Body of pancreas (tissue), 4 donors: ENCODE data around the gene DNPEP. TPM values are rescaled to one million over a fixed set of nuclear protein-coding genes. Genes with fewer than 3 reads are reported as not detected.

Experiments
- ATAC-seq: fragments of 150-250 bp; one replicate; pipeline ENCODE4 v1.9.1; 2016
- DNase-seq, 4 donors: peaks; one replicate each; pipeline ENCODE4 v3.0.0-alpha.2; 2019
- H3K27ac ChIP-seq, 4 donors: fragments of 200-600 bp; sonication (generic); 1 replicate in 3 of 4; 2 replicates in 1 of 4; pipeline versions ENCODE4 v1.5.1 to v1.6.1; 2016 to 2019; ENCODE audit warnings: mild to moderate bottlenecking in 1 of 4, mixed read lengths in 1 of 4, moderate library complexity in 1 of 4
- H3K27me3 ChIP-seq, 2 donors: fragments of 200-600 bp; sonication (generic); one replicate each; pipeline ENCODE4 v1.6.0; 2016; ENCODE audit warnings: mild to moderate bottlenecking in 1 of 2
- H3K36me3 ChIP-seq, 2 donors: fragments of 200-600 bp; sonication (generic); replicated peaks in 1 of 2; 2 replicates each; pipeline ENCODE4 v1.5.1; 2016; ENCODE audit warnings: low read depth in 2 of 2; ENCODE audit not compliant: insufficient read depth in 1 of 2
- H3K4me1 ChIP-seq: fragments of 200-600 bp; sonication (generic); one replicate; pipeline ENCODE4 v1.6.0; 2016
- H3K4me3 ChIP-seq, 2 donors: fragments of 200-600 bp; sonication (generic); 1 replicate in 1 of 2; 2 replicates in 1 of 2; pipeline ENCODE4 v1.5.1; 2016 to 2019
- H3K9me3 ChIP-seq, 3 donors: fragments of 200-600 bp; sonication (generic); 1 replicate in 2 of 3; 2 replicates in 1 of 3; pipeline ENCODE4 v1.5.1; 2016
- POLR2A ChIP-seq, 3 donors: fragments of 450-650 bp; IDR thresholded peaks; one replicate each; pipeline ENCODE4 v1.6.1; 2016; ENCODE audit warnings: antibody characterized with exemption in 3 of 3, mild to moderate bottlenecking in 2 of 3
- WGBS, 2 donors: methylation state at CpG; one replicate each; pipeline ENCODE4 v1.1.5; 2017; 5-methylcytosine and 5-hydroxymethylcytosine counted together
- intact Hi-C: fragments of 100-400 bp; cut with DNase I; formaldehyde crosslinking; loops from one replicate; pipeline ENCODE4 v1.15.1; 2023
- total RNA-seq, 2 donors: library from RNA; depleted of rRNA; stranded (reverse); fragments of >200 nt; gene quantifications; one replicate each; pipeline ENCODE4 v1.1.0, GENCODE V29; 2016
- TF ChIP-seq, protein P1 (sequence below), 7 experiments: fragments of 450-650 bp in 4 of 7; fragments of 200-600 bp in 3 of 7; sonication (generic) in 3 of 7; IDR thresholded peaks; one replicate each; pipeline ENCODE4 v1.5.1; 2016 to 2019; ENCODE audit warnings: antibody characterized with exemption in 7 of 7

DNPEP gene
- total RNA-seq, 2 donors from 2014 or later, result 18.4 to 24.7 TPM

DNA sequence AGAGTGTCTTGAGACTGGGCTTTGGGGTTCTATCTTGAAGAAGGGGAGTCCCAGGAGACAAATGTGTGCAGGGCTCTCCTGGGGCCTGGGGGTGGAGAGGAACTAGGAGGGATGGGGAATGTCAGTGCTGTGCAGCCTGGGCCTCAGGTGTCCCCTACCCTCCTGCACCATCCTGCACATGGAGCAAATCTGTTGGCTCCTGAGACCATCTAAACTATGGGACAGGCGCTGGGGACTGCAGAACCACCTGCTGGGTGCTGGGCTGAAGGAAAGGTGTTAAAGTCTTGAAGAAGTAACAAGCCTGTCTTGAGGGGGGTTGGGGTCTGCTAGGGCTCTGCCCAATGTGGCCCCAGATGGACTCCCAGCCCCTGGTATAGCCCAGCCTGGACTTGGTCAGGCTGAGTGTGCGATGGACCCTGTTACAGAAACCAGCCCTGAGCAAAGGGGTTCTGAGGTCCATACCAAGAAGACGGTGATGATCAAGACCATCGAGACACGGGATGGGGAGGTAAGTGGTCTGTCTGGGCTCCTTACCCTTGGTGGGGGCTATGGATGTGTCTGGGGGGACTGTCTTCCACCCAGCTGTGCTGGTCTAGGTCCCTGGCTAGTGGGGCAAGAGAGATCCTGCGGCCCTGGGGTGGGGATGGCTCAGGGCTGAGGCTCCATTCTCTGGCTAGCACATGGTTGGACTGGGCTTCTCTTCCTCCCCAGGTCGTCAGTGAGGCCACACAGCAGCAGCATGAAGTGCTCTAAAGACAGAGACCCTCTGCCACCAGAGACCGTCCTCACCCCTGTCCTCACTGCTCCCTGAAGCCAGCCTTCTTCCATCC, 37.7 kb upstream of the DNPEP start:
- Histone ChIP-seq H3K27ac (no peak overlapping the region), H3K36me3 (no peaks in the 10 kb centered on the region), H3K27me3 (no peaks in the 10 kb centered on the region), H3K4me1 (no peaks in the 10 kb centered on the region), H3K9me3 (no peaks in the 10 kb centered on the region), H3K4me3 (no peak overlapping the region)
- no peak for TF ChIP-seq POLR2A (IDR thresholded peaks at IDR 0.05)
- TF ChIP-seq, protein P1, sequence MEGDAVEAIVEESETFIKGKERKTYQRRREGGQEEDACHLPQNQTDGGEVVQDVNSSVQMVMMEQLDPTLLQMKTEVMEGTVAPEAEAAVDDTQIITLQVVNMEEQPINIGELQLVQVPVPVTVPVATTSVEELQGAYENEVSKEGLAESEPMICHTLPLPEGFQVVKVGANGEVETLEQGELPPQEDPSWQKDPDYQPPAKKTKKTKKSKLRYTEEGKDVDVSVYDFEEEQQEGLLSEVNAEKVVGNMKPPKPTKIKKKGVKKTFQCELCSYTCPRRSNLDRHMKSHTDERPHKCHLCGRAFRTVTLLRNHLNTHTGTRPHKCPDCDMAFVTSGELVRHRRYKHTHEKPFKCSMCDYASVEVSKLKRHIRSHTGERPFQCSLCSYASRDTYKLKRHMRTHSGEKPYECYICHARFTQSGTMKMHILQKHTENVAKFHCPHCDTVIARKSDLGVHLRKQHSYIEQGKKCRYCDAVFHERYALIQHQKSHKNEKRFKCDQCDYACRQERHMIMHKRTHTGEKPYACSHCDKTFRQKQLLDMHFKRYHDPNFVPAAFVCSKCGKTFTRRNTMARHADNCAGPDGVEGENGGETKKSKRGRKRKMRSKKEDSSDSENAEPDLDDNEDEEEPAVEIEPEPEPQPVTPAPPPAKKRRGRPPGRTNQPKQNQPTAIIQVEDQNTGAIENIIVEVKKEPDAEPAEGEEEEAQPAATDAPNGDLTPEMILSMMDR (IDR thresholded peaks at IDR 0.05), result no peak
- intact Hi-C loops, result no loop called here
- DNase-seq (no peak), ATAC-seq (no peak)
- WGBS, 2 donors, result 74% methylated on average over 8 of the region's 8 CpGs

DNA sequence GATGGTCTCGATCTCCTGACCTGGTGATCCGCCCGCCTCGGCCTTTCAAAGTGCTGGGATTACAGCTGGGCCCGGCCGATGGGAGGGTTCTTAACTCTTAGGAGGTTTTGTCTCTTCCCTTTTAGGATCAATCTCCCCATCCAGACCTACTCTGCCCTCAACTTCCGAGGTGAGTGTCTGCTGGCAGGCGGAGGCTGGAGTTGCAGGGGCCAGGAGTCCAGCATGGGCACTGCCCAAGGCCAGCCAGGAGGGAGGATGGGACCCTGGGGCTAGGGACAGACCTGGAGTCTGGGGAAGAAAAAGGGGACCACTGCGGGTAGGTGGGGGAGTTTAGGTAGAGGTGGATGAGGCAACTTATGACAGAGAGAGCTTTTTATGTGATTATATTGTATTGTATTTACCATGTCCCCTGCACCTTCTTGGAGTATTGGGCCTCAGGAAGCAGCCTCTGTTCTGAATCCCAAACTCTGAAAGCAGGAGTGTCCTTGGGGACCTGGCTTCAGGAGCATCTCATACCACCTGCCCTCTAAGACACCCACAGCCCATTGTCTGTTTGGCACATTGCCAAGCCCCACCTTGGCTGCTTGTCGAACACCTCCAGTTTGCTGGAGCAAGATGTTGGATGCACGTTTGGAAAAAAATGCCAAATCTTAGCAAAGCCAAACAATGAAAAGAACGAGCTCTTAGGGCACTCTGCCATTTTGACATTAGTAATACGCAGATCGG, 36.1 kb upstream of the DNPEP start:
- intact Hi-C loops, result no loop called here
- Histone ChIP-seq H3K4me3 (no peak overlapping the region), H3K9me3 (no peaks in the 10 kb centered on the region), H3K27ac (no peak overlapping the region), H3K36me3 (no peaks in the 10 kb centered on the region), H3K4me1 (peaks cover 2% of the 10 kb centered on the region), H3K27me3 (peaks cover 0 to 3% of the 10 kb centered on the region in 2 donors)
- no peak for ATAC-seq
- 71 to 74% methylated on average over 14 of the region's 14 CpGs for WGBS, 2 donors
- TF ChIP-seq POLR2A (IDR thresholded peaks at IDR 0.05), result no peak
- TF ChIP-seq, protein P1 (IDR thresholded peaks at IDR 0.05), result no peak
- no peak for DNase-seq

DNA sequence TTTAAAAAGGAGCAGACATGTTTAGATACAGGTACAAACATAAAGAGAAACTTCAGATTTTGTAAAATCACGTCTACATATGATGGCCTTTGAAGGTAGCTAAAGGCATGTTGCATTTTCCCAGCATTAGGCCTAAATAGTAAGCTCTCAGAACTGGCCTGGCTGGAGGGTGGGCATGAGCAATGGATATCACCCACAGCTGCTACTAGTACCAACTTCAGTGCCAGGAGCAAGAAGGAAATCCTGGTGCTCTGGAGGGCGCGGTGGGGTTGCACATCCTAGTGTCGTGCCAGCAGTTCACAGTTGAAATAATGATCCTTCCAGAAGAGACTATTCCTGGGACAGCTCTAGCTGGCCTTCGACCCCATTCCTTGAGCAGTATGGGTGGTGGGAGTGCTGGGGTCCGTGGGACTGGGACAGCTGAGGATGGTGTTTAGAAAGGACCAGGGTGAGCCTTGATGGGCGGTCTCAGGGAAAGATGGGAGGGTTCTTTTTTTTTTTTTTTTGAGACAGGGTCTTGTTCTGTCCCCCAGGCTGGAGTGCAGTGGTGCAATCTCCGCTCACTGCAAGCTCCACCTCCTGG, 35.3 kb upstream of the DNPEP start:
- DNase-seq (no peak), ATAC-seq (no peak)
- H3K4me3 ChIP-seq, result no peak overlapping the region
- H3K27me3 ChIP-seq, result peaks cover 0 to 11% of the 10 kb centered on the region in 2 donors
- peaks cover 9% of the 10 kb centered on the region for H3K4me1 ChIP-seq
- no peak for TF ChIP-seq POLR2A (IDR thresholded peaks at IDR 0.05)
- TF ChIP-seq, protein P1 (IDR thresholded peaks at IDR 0.05), result no peak
- no peaks in the 10 kb centered on the region for H3K36me3 ChIP-seq
- H3K9me3 ChIP-seq, result no peaks in the 10 kb centered on the region
- intact Hi-C loops, result no loop called here
- H3K27ac ChIP-seq, result no peak overlapping the region
- 76 to 77% methylated on average over 8 of the region's 8 CpGs for WGBS, 2 donors

DNA sequence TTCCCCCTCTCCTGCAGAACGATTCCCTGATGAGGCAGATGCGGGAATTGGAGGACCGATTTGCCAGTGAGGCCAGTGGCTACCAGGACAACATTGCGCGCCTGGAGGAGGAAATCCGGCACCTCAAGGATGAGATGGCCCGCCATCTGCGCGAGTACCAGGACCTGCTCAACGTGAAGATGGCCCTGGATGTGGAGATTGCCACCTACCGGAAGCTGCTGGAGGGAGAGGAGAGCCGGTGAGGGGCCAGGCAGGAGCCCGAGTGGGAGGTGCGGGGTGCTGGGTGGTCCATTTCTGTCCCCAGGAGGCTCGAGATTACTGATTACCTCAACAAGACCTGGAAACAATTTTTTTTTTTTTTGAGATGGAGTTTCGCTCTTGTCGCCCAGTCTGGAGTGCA, 33.6 kb upstream of the DNPEP start:
- no peaks in the 10 kb centered on the region for H3K36me3 ChIP-seq
- no peak overlapping the region for H3K27ac ChIP-seq
- H3K4me1 ChIP-seq, result peaks cover 10% of the 10 kb centered on the region
- intact Hi-C loops, result no loop called here
- WGBS, 2 donors, result 82 to 85% methylated on average over 17 of the region's 17 CpGs
- DNase-seq (no peak), ATAC-seq (no peak)
- peaks cover 0 to 12% of the 10 kb centered on the region in 2 donors for H3K27me3 ChIP-seq
- no peaks in the 10 kb centered on the region for H3K9me3 ChIP-seq
- no peak for TF ChIP-seq POLR2A (IDR thresholded peaks at IDR 0.05)
- TF ChIP-seq, protein P1 (IDR thresholded peaks at IDR 0.05), result no peak
- no peak overlapping the region for H3K4me3 ChIP-seq
